ENCODE results near the gene MFAP5.
"Not testable (repeated sequence)": the region's sequence is repeated elsewhere in the genome, so short reads cannot be mapped to it uniquely, and the experiment has no call there.

Gene MFAP5

DNA sequence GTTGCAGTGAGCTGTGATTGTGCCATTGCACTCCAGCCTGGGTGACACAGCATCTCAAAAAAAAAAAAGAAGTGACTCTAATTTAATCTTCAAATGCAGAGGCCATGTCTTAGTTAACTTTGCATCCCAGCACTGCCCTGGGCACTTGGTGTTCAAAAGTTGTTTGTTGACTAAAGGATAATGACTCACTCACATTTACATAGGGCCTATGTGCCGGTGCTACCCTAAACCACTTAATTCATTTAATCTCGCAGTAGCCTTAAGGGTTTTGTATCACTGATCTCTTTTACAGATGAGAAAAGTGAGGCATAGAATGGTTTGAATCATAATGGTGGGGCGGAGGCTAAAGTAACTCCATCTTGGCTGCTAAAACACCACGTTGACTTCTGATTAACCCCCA lies 23.7 kb downstream of the MFAP5 start:
- H3K36me3 ChIP-seq (ENCODE audit: control insufficient read depth, insufficient read depth, low read length), result no peaks in the 10 kb centered on the region
- no peaks in the 10 kb centered on the region for H3K9me3 ChIP-seq (ENCODE audit: control insufficient read depth, low read length)
- no peaks in the 10 kb centered on the region for H3K27me3 ChIP-seq (ENCODE audit: control insufficient read depth, insufficient read depth, low read length)
- H3K4me1 ChIP-seq (ENCODE audit: control insufficient read depth, insufficient read depth, low read length), result no peaks in the 10 kb centered on the region
- no peak overlapping the region for H3K9ac ChIP-seq (ENCODE audit: low read length)
- H3K4me3 ChIP-seq (ENCODE audit: low read length), result no peak overlapping the region

DNA sequence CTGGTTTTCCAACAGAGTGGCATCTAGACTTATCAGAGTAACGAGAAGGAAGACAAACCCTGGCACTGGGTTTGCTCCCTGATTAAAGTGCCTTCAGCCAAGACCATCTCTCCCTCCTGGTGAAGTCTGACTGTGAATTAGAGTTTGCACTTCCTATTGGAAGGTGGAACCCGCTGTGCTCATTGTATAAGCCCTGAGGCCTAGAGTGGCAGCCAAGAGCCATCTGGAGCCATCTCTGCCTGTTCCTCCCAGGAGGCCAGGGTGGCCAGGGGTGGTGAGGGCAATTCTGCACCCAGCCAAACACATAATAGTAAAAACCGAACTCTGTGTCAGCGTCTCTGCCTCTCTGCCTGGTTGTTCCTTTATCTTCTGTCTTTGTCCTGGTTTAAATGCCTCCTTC lies 25.0 kb downstream of the MFAP5 start:
- no peaks in the 10 kb centered on the region for H3K36me3 ChIP-seq (ENCODE audit: control insufficient read depth, insufficient read depth, low read length)
- H3K4me3 ChIP-seq (ENCODE audit: low read length), result no peak overlapping the region
- no peaks in the 10 kb centered on the region for H3K27me3 ChIP-seq (ENCODE audit: control insufficient read depth, insufficient read depth, low read length)
- no peaks in the 10 kb centered on the region for H3K9me3 ChIP-seq (ENCODE audit: control insufficient read depth, low read length)
- H3K4me1 ChIP-seq (ENCODE audit: control insufficient read depth, insufficient read depth, low read length), result no peaks in the 10 kb centered on the region
- H3K9ac ChIP-seq (ENCODE audit: low read length), result no peak overlapping the region

DNA sequence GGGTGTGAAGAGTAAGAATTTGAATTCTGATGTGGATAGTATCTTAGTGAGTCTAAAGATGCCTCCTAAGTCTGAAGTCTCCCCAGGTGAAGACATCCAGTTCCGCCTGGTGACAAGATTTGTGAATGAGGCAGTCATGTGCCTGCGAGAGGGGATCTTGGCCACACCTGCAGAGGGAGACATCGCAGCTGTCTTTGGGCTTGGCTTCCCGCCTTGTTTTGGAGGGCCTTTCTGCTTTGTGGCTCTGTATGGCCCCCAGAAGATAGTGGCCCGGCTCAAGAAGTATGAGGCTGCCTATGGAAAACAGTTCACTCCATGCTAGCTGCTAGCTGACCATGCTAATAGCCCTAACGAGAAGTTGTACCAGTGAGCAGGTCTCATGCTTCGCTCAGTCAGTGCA lies 25.4 kb downstream of the MFAP5 start:
- Histone ChIP-seq H3K27me3 (ENCODE audit: control insufficient read depth, insufficient read depth, low read length) (no peaks in the 10 kb centered on the region), H3K4me1 (ENCODE audit: control insufficient read depth, insufficient read depth, low read length) (no peaks in the 10 kb centered on the region), H3K9ac (ENCODE audit: low read length) (no peak overlapping the region), H3K4me3 (ENCODE audit: low read length) (no peak overlapping the region), H3K36me3 (ENCODE audit: control insufficient read depth, insufficient read depth, low read length) (no peaks in the 10 kb centered on the region), H3K9me3 (ENCODE audit: control insufficient read depth, low read length) (no peaks in the 10 kb centered on the region)

DNA sequence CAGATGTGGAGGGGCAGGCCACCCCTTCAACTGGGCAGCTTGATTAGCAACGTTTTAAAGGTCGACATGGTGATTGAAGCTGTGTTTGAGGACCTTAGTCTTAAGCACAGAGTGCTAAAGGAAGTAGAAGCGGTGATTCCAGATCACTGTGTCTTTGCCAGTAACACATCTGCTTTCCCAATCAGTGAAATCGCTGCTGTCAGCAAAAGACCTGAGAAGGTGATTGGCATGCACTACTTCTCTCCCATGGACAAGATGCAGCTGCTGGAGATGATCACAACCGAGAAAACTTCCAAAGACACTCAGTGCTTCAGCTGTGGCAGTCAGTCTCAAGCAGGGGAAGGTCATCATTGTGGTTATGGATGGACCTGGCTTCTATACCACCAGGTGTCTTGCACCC lies 26.0 kb downstream of the MFAP5 start:
- Histone ChIP-seq H3K4me3 (ENCODE audit: low read length) (no peak overlapping the region), H3K36me3 (ENCODE audit: control insufficient read depth, insufficient read depth, low read length) (no peaks in the 10 kb centered on the region), H3K9me3 (ENCODE audit: control insufficient read depth, low read length) (no peaks in the 10 kb centered on the region), H3K27me3 (ENCODE audit: control insufficient read depth, insufficient read depth, low read length) (no peaks in the 10 kb centered on the region), H3K4me1 (ENCODE audit: control insufficient read depth, insufficient read depth, low read length) (no peaks in the 10 kb centered on the region), H3K9ac (ENCODE audit: low read length) (no peak overlapping the region)

DNA sequence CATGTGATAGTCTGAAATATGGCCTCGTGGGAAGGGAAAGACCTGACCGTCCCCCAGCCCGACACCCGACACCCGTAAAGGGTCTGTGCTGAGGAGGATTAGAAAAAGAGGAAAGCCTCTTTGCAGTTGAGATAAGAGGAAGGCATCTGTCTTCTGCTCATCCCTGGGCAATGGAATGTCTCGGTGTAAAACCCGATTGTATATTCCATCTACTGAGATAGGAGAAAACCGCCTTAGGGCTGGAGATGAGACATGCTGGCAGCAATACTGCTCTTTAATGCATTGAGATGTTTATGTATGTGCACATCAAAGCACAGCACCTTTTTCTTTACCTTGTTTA lies 26.6 kb downstream of the MFAP5 start:
- H3K36me3 ChIP-seq (ENCODE audit: control insufficient read depth, insufficient read depth, low read length); H3K9me3 ChIP-seq (ENCODE audit: control insufficient read depth, low read length); H3K9ac ChIP-seq (ENCODE audit: low read length); H3K4me1 ChIP-seq (ENCODE audit: control insufficient read depth, insufficient read depth, low read length); H3K27me3 ChIP-seq (ENCODE audit: control insufficient read depth, insufficient read depth, low read length); H3K4me3 ChIP-seq (ENCODE audit: low read length): not testable (repeated sequence)

DNA sequence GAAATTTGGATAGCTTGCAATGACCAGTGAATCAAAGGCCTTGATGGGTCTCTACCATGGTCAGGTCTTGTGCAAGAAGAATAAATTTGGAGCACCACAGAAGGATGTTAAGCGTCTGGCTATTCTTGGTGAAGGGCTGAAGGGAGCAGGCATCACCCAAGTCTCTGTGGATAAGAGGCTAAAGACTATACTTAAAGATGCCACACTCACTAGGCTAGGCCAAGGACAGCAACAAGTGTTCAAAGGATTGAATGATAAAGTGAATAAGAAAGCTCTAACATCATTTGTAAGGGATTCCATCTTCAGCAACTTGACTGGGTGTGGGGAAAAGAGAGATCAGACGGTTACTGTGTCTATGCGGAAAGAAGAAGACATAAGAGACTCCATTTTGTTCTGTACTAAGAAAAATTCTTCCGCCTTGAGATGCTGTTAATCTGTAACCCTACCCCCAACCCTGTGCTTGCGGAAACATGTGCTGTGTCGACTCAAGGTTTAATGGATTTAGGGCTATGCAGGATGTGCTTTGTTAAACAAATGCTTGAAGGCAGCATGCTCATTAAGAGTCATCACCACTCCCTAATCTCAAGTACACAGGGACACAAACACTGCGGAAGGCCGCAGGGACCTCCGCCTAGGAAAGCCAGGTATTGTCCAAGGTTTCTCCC lies 27.2 kb downstream of the MFAP5 start:
- not testable (repeated sequence) for H3K4me3 ChIP-seq (ENCODE audit: low read length); H3K4me1 ChIP-seq (ENCODE audit: control insufficient read depth, insufficient read depth, low read length); H3K36me3 ChIP-seq (ENCODE audit: control insufficient read depth, insufficient read depth, low read length); H3K27me3 ChIP-seq (ENCODE audit: control insufficient read depth, insufficient read depth, low read length); H3K9ac ChIP-seq (ENCODE audit: low read length); H3K9me3 ChIP-seq (ENCODE audit: control insufficient read depth, low read length)

DNA sequence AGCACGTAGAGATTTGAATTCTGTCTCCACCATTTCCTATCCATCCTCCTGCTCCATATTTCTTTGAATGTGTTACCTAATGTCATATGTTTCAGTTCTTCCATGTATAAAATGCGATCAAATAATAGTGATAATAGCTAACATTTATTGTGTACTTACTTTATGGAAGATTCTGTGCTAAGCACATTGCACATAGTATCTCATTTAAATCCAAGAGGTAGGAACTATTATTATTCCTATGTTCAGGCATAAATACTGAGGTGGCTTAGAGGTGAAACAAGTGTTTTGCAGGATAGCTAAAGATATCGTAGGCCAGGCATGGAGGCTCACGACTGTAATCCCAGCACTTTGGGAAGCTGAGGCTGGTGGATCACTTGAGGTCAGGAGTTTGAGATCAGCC lies 32.5 kb downstream of the MFAP5 start:
- H3K36me3 ChIP-seq (ENCODE audit: control insufficient read depth, insufficient read depth, low read length), result no peaks in the 10 kb centered on the region
- no peaks in the 10 kb centered on the region for H3K9me3 ChIP-seq (ENCODE audit: control insufficient read depth, low read length)
- H3K27me3 ChIP-seq (ENCODE audit: control insufficient read depth, insufficient read depth, low read length), result no peaks in the 10 kb centered on the region
- no peak overlapping the region for H3K9ac ChIP-seq (ENCODE audit: low read length)
- H3K4me1 ChIP-seq (ENCODE audit: control insufficient read depth, insufficient read depth, low read length), result no peaks in the 10 kb centered on the region
- H3K4me3 ChIP-seq (ENCODE audit: low read length), result no peak overlapping the region

DNA sequence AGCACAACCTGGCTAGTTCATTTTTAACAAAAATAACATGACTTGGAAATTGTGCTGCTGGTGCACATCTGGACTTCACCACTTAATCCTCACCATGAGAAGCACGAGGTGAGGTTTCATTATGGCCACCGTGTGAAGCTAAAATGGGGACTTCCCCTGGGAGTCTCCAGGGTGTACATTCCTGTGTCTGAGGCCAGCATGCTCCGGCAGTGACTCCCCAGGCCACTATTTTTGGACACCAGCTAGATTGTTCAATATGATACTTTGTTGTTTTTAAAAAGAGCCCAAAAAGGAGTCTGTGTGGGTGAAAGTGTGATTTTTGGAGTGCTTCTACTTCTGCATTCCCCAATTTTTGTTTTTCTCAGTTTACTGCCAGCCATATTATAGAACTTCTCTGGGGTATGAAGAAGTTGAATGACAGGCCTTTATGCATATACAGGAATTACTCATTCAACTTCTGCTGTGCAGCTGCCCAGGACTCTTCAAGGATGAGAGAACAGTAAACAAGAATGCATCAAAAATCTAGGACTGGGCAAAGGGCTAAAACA lies 33.1 kb downstream of the MFAP5 start:
- H3K4me1 ChIP-seq (ENCODE audit: control insufficient read depth, insufficient read depth, low read length), result no peaks in the 10 kb centered on the region
- no peak overlapping the region for H3K4me3 ChIP-seq (ENCODE audit: low read length)
- H3K9ac ChIP-seq (ENCODE audit: low read length), result no peak overlapping the region

DNA sequence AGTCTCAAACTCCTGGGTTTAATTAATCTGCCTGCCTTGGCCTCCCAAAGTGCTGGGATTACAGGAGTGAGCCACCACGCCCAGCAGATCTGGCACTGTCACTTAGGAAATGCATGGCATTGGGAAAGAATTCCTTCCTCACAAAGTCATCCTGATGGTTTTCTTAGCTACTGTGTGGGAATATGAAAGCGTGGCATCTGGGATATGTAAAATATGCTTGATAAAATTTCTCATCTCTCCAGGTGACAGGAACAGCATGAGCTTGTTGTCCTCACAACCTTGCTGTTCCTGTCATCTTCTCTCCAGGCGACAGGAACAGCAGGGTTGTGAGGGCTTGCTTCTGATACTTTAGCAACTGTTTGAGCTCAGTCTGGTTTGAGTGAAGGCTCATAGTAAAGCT lies 33.9 kb downstream of the MFAP5 start:
- H3K9me3 ChIP-seq (ENCODE audit: control insufficient read depth, low read length), result no peaks in the 10 kb centered on the region
- H3K27me3 ChIP-seq (ENCODE audit: control insufficient read depth, insufficient read depth, low read length), result no peaks in the 10 kb centered on the region
- H3K4me3 ChIP-seq (ENCODE audit: low read length), result no peak overlapping the region
- no peaks in the 10 kb centered on the region for H3K36me3 ChIP-seq (ENCODE audit: control insufficient read depth, insufficient read depth, low read length)
- no peak overlapping the region for H3K9ac ChIP-seq (ENCODE audit: low read length)
- no peaks in the 10 kb centered on the region for H3K4me1 ChIP-seq (ENCODE audit: control insufficient read depth, insufficient read depth, low read length)

More for the DNA sequence above, 33.1 kb downstream of the MFAP5 start:
- H3K9me3 ChIP-seq (ENCODE audit: control insufficient read depth, low read length), result no peaks in the 10 kb centered on the region
- no peaks in the 10 kb centered on the region for H3K36me3 ChIP-seq (ENCODE audit: control insufficient read depth, insufficient read depth, low read length)
- no peaks in the 10 kb centered on the region for H3K27me3 ChIP-seq (ENCODE audit: control insufficient read depth, insufficient read depth, low read length)

DNA sequence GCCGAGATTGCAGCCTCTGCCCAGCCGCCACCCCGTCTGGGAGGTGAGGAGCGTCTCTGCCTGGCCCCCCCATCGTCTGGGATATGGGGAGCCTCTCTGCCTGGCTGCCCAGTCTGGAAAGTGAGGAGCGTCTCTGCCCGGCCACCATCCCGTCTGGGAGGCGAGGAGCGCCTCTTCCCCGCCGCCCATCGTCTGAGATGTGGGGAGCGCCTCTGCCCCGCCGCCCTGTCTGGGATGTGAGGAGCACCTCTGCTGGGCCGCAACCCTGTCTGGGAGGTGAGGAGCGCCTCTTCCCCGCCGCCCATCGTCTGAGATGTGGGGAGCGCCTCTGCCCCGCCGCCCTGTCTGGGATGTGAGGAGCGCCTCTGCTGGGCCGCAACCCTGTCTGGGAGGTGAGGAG lies 37.9 kb downstream of the MFAP5 start:
- H3K9ac ChIP-seq (ENCODE audit: low read length); H3K4me1 ChIP-seq (ENCODE audit: control insufficient read depth, insufficient read depth, low read length); H3K36me3 ChIP-seq (ENCODE audit: control insufficient read depth, insufficient read depth, low read length); H3K9me3 ChIP-seq (ENCODE audit: control insufficient read depth, low read length); H3K4me3 ChIP-seq (ENCODE audit: low read length); H3K27me3 ChIP-seq (ENCODE audit: control insufficient read depth, insufficient read depth, low read length): not testable (repeated sequence)

DNA sequence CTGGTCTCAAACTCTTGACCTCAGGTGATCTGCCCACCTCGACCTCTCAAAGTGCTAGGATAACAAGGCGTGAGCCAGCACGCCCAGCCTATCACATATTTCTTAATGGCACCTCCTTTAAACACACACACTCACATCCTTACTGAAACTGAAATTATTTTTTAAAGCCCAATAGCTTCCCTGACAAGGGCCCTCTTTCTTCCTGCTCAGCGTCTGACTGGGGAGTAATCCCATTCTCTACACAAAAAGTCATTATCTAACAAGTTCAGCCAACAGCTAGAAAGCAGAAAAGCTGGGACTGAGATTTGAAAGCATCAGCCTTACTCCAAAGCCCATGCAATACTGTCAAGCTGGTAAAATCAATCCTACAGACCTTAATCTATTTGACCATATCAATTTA lies 40.0 kb downstream of the MFAP5 start:
- Histone ChIP-seq H3K27me3 (ENCODE audit: control insufficient read depth, insufficient read depth, low read length) (no peaks in the 10 kb centered on the region), H3K4me1 (ENCODE audit: control insufficient read depth, insufficient read depth, low read length) (no peaks in the 10 kb centered on the region), H3K36me3 (ENCODE audit: control insufficient read depth, insufficient read depth, low read length) (no peaks in the 10 kb centered on the region), H3K9me3 (ENCODE audit: control insufficient read depth, low read length) (no peaks in the 10 kb centered on the region), H3K4me3 (ENCODE audit: low read length) (no peak overlapping the region), H3K9ac (ENCODE audit: low read length) (no peak overlapping the region)

DNA sequence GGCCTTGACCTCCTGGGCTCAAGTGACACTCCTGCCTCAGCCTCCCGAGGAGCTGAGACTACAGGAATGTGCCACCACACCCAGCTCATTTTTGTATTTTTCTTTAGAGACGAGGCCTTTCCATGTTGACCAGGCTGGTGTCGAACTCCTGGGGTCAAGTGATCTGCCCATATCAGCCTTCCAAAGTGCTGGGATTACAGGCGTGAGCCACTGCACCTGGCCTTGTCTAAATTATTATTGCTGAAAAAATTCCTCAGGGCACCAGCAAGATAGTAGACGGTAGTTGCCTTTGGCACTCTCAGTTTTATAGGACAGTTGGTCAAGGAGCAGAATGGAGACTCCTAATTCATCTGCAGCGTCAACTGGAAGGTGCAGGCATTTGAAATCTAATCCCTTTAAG lies 47.4 kb downstream of the MFAP5 start:
- no peaks in the 10 kb centered on the region for H3K27me3 ChIP-seq (ENCODE audit: control insufficient read depth, insufficient read depth, low read length)

DNA sequence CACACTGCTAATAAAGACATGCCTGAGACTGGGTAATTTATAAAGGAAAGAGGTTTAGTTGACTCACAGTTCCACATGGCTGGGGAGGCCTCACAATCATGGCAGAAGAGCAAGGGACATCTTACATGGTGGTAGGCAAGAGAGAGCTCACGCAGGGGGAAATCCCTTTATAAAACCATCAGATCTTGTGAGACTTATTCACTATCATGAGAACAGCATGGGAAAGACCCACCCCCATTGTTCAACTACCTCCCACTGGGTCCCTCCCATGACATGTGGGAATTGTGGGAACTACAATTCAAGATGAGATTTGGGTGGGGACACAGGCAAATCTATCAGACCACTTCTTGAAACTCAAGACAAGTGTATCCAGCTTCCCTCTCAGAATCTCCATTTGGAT lies 48.7 kb downstream of the MFAP5 start:
- H3K9me3 ChIP-seq (ENCODE audit: control insufficient read depth, low read length); H3K36me3 ChIP-seq (ENCODE audit: control insufficient read depth, insufficient read depth, low read length); H3K4me1 ChIP-seq (ENCODE audit: control insufficient read depth, insufficient read depth, low read length); H3K4me3 ChIP-seq (ENCODE audit: low read length); H3K9ac ChIP-seq (ENCODE audit: low read length); H3K27me3 ChIP-seq (ENCODE audit: control insufficient read depth, insufficient read depth, low read length): not testable (repeated sequence)

More for the DNA sequence above, 47.4 kb downstream of the MFAP5 start:
- no peaks in the 10 kb centered on the region for H3K36me3 ChIP-seq (ENCODE audit: control insufficient read depth, insufficient read depth, low read length)
- H3K4me3 ChIP-seq (ENCODE audit: low read length), result no peak overlapping the region
- H3K9ac ChIP-seq (ENCODE audit: low read length), result no peak overlapping the region
- H3K9me3 ChIP-seq (ENCODE audit: control insufficient read depth, low read length), result no peaks in the 10 kb centered on the region
- no peaks in the 10 kb centered on the region for H3K4me1 ChIP-seq (ENCODE audit: control insufficient read depth, insufficient read depth, low read length)

Data from mucosa of stomach (tissue), 1 donor.